Glutamatergic neuron (in vitro differentiated cells): ENCODE data around the gene PLSCR3. TPM values are rescaled to one million over a fixed set of nuclear protein-coding genes. Genes with fewer than 3 reads are reported as not detected.
A peak's percentile ranks its signal among the peaks of the same experiment; 100 is the strongest.

Experiments
- DNase-seq: peaks from one replicate; pipeline ENCODE4 v3.0.0; 2022
- H3K27ac Mint-ChIP-seq: one replicate; pipeline ENCODE4 v1.8.0; 2020; ENCODE audit warnings: mild to moderate bottlenecking, mixed read lengths, inconsistent platforms; ENCODE audit not compliant: unreplicated experiment
- H3K27me3 Mint-ChIP-seq: one replicate; pipeline ENCODE4 v1.8.0; 2020; ENCODE audit warnings: mild to moderate bottlenecking, moderate library complexity, mixed read lengths, inconsistent platforms; ENCODE audit not compliant: unreplicated experiment
- H3K36me3 Mint-ChIP-seq: one replicate; pipeline ENCODE4 v1.8.0; 2020; ENCODE audit warnings: mild to moderate bottlenecking, mixed read lengths, inconsistent platforms; ENCODE audit not compliant: unreplicated experiment
- H3K4me1 Mint-ChIP-seq: one replicate; pipeline ENCODE4 v1.8.0; 2020; ENCODE audit warnings: mild to moderate bottlenecking, low read depth, mixed read lengths, inconsistent platforms; ENCODE audit not compliant: unreplicated experiment
- H3K4me3 Mint-ChIP-seq: one replicate; pipeline ENCODE4 v1.8.0; 2020; ENCODE audit warnings: mild to moderate bottlenecking, mixed read lengths, inconsistent platforms; ENCODE audit not compliant: unreplicated experiment
- H3K9me3 Mint-ChIP-seq: one replicate; pipeline ENCODE4 v1.8.0; 2020; ENCODE audit warnings: mild to moderate bottlenecking, moderate library complexity, mixed read lengths, inconsistent platforms; ENCODE audit not compliant: unreplicated experiment
- total RNA-seq: library from RNA; stranded (reverse); fragmentation: NEBNext Ultra II Directional; extraction: Animal tissue kit (Norgen Biotek cat#: 25700); gene quantifications from one replicate; pipeline ENCODE4 v1.2.1, GENCODE V29; 2021; ENCODE audit not compliant: unreplicated experiment
- TF ChIP-seq, protein P1 (sequence below): fragments of 200-600 bp; sonication (generic); IDR thresholded peaks from one replicate; pipeline ENCODE4 v1.5.0; 2021; ENCODE audit not compliant: partially characterized antibody, unreplicated experiment

The PLSCR3 gene
- total RNA-seq, 1 donor from 2014 or later = 78.1 TPM

GRCh38 chr17:7348478-7349242, 45.7 kb downstream of the PLSCR3 start:
- Mint-ChIP-seq H3K27ac (no peak overlapping the region), H3K4me3 (no peak overlapping the region), H3K27me3 (peaks cover 8% of the 10 kb centered on the region), H3K4me1 (peaks cover 2% of the 10 kb centered on the region), H3K36me3 (no peaks in the 10 kb centered on the region), H3K9me3 (peaks cover 4% of the 10 kb centered on the region)
- no peak for DNase-seq
- TF ChIP-seq, protein P1, sequence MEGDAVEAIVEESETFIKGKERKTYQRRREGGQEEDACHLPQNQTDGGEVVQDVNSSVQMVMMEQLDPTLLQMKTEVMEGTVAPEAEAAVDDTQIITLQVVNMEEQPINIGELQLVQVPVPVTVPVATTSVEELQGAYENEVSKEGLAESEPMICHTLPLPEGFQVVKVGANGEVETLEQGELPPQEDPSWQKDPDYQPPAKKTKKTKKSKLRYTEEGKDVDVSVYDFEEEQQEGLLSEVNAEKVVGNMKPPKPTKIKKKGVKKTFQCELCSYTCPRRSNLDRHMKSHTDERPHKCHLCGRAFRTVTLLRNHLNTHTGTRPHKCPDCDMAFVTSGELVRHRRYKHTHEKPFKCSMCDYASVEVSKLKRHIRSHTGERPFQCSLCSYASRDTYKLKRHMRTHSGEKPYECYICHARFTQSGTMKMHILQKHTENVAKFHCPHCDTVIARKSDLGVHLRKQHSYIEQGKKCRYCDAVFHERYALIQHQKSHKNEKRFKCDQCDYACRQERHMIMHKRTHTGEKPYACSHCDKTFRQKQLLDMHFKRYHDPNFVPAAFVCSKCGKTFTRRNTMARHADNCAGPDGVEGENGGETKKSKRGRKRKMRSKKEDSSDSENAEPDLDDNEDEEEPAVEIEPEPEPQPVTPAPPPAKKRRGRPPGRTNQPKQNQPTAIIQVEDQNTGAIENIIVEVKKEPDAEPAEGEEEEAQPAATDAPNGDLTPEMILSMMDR = no peak

- Mint-ChIP-seq H3K4me1 (peaks cover 2% of the 10 kb centered on the region), H3K9me3 (peaks cover 4% of the 10 kb centered on the region), H3K4me3 (no peak overlapping the region), H3K27ac (no peak overlapping the region), H3K27me3 (peaks cover 10% of the 10 kb centered on the region), H3K36me3 (no peaks in the 10 kb centered on the region)
- no peak for DNase-seq
- TF ChIP-seq, protein P1 = no peak
These were observed 46.5 kb downstream of the PLSCR3 start for GRCh38 chr17:7347630-7348477.

- DNase-seq = no peak
- Mint-ChIP-seq H3K36me3 (no peaks in the 10 kb centered on the region), H3K4me1 (peaks cover 2% of the 10 kb centered on the region), H3K4me3 (no peak overlapping the region), H3K27me3 (peaks cover 5% of the 10 kb centered on the region), H3K9me3 (no peaks in the 10 kb centered on the region), H3K27ac (no peak overlapping the region)
- TF ChIP-seq, protein P1 = no peak
These were observed 47.3 kb downstream of the PLSCR3 start for GRCh38 chr17:7346761-7347614.

DNA sequence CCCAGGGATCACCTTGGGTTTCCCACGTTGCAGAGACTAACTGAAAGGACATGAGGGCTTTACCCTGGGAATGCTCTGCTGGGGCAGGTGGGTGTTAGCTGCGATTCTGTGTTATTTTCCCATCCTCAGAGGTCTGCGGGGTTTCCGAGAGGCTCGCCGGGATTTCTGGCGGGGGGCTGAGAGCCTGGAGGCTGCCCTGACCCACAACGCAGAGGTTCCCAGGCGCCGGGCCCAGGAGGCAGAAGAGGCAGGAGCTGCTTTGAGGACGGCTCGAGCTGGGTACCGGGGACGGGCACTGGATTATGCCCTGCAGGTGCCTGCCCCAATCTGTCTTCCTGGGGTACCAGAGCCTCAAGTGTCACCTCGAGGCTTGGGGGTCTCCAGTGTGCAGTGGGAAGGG, 51.1 kb downstream of the PLSCR3 start:
- H3K36me3 Mint-ChIP-seq = no peaks in the 10 kb centered on the region
- no peak for DNase-seq
- H3K27me3 Mint-ChIP-seq = peaks cover 4% of the 10 kb centered on the region
- H3K4me3 Mint-ChIP-seq = no peak overlapping the region
- H3K4me1 Mint-ChIP-seq = no peaks in the 10 kb centered on the region
- TF ChIP-seq, protein P1 = no peak
- peaks cover 2% of the 10 kb centered on the region for H3K9me3 Mint-ChIP-seq
- peak overlapping the region; percentile 55 for H3K27ac Mint-ChIP-seq
